Stimulated activated CD4-positive, alpha-beta T cell treated with anti-CD3 and anti-CD28 coated beads, Interleukin-15, amount 100 ng/mL, for 24 hours (primary cell): Measurements from ENCODE around the gene CDRT15.
"Not testable (repeated sequence)": the region's sequence is repeated elsewhere in the genome, so short reads cannot be mapped to it uniquely, and the experiment has no call there.

ENCODE experiments used
- DNase-seq: peaks from one replicate; pipeline ENCODE4 v3.0.0-alpha.2; 2020

Gene CDRT15

DNA sequence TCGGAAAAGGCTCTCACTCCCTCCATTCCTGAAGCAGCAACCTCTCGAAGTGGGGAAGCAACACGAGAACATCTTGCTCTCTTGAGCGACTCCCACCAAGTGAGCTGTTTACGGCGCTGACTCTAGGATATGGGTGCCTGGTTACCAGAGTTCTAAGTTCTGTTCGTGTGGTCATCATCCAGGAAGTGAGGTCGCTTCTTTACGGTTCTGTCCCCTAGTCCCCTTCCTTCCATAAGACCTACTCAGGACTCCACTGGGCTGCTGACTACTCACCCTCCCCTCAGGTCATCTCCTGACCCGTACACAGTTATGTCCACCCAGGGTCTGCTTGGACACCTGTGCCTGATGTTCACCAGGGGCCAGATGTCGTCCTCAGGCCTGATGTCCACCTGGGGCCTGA is at the start of gene CDRT15:
Gene CDRT15, minus strand, starts transcription at position 101 of the 400 bp plus-strand sequence. Its CDS starts 29 bp downstream, at position 72.
- not testable (repeated sequence) for DNase-seq

DNA sequence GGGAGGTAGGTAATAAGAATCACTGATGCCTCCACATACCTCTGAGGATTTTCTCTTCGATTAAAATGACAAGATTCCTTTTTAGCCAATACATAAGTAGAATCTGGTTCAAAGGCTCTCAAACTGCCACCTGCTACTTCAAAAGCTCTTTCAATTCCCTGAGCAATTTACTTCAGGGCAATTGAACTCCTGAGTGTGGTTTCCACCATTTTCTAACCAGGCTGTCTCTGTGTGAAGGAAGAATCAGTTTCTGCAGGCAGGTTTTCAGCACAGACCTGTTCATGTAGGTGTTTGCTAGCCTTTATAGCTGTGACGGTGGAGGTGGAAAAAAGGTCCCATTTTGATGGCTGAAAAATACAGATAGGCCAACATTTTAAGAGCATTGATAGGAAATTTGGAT is 46.1 kb upstream of the CDRT15 start:
- DNase-seq: no peak

GRCh38 chr17:14281530-14281929 is 44.9 kb upstream of the CDRT15 start:
- no peak for DNase-seq

DNA sequence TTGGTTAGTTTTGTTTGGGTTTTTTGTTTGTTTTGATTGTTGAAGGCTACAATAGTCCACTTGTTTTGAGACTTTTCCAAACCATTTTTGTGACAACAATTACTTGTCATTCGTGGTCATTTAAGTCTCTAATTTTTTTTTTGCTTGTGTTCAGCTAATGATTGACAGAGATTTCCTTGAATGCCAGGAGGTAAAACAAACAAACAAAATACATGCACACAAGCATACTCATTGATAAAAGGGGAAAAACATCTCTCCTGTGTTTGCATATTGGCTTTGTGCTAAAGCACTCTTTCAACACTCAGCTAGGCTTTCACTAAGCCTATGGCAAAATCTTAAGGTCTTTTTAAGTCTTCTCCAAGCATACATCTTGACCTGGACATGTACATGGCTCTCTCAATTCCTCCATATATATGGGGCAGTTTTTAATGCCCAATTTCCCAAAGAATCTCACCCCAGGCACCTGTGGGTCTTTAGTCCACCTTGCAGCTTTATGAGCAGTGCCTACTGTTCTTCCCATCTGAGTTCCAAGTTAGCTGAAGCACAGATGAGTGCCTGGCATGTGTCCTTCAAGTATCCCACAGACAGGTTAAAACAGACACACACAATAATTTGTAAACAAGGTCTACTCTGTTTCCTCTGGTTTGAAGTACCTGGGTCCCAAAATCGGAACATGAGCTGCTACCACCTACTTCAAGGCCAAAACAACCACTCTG is 40.0 kb upstream of the CDRT15 start:
- DNase-seq: no peak

- DNase-seq: no peak
Measured at GRCh38 chr17:14270508-14270907, 33.8 kb upstream of the CDRT15 start.

GRCh38 chr17:14269473-14269872 is 32.8 kb upstream of the CDRT15 start:
- DNase-seq: no peak

- peak; percentile 7 for DNase-seq
Measured at GRCh38 chr17:14268264-14268663, 31.6 kb upstream of the CDRT15 start.

DNA sequence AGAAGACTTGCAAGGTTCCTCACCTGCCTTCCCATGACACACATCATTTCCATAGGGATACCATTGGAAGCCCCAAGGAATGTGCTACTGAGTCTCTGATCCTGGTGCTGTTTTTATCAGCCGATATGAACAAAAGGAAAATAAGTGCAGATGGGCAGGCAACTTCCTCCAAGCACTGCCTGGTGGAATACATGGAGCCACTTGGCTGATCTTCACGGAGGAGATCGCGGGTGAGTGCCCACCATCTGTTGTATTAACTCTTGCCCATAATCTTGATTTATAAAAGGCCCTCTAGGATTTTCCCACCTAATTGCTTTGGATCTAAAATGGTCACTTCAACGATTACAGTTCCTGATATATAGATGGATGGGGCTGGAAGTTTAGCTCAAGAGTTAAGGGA is 24.7 kb upstream of the CDRT15 start:
- no peak for DNase-seq

GRCh38 chr17:14245629-14246028 is 9.0 kb upstream of the CDRT15 start:
- DNase-seq: no peak

DNA sequence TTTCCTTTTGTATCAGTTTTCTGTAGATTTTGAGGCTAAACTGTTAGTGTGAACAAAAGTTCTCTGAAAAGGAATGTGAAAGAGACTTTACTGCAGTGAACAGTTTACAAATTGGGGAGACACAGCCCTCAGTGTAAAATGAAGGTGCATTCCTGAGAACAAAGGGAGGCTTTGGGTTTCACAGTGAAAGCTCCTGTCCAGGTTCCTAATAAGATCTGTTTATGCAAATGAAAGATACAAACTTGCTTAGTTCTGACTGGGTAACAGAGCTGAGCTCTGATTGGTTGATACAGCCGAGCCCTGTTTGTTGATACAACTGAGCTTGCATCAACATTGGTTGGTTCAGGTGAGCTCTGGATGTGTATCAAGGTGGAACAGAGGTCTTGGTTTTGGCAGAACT is 8.3 kb upstream of the CDRT15 start:
- DNase-seq: no peak

DNA sequence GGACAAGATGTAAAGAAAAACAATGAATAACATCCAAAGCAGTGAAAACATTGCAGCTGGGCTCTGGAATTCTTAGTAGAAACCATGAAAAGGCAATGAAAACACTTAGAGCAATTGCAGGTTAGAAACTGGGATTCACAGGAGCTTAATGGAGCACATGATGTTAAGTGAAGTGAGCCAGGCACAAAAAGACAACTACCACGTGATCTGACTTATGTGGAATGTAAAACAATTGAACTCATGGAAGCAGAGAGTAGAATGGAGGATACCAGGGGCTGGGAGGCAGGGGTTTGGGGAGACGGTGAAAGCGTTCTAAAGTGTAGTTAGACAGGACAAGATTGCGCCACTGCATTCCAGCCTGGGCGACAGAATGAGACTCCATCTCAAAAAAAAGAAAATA is 2.6 kb upstream of the CDRT15 start:
- DNase-seq: not testable (repeated sequence)

- DNase-seq: not testable (repeated sequence)
Measured at GRCh38 chr17:14236032-14236431, 630 bp downstream of the CDRT15 start.

DNA sequence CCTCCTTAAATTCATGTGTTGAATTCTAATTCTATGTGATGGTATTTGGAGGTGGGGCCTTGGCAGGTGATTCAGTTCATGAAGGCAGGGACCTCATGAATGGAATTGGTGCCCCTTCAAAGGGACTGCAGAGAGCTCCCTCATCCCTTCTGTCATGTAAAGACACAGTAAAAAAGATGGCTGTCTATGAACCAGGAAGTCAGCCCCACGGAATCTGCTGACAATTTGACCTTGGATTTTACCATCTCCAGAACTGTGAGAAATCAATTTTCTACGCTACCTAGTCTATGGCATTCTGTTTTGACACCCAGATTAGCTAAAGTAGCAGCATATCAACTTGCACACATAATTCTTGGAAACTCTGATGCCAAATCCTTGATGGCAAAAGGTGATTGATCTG is 1.6 kb downstream of the CDRT15 start:
- DNase-seq: not testable (repeated sequence)

GRCh38 chr17:14231187-14231586 is 5.5 kb downstream of the CDRT15 start:
- DNase-seq: not testable (repeated sequence)

DNA sequence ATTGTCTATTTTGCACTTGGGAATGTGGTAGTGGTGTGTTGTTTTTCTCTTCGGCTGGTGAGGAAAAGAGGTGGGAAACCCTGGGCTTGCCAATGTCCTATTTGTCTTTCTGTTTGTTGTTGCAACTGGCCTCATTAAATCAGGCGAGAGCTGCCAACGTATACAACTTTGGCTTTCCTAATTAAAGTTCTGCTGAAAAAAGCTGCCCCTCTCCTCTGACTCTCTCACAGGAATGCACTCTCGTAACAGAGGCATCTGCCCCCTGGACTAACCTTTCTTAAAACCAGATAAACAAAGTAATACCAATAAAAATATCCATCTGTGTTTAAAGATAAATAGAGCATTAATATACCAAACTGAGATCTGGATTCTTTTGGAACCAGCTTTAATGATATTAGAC is 7.8 kb downstream of the CDRT15 start:
- no peak for DNase-seq

GRCh38 chr17:14227052-14227451 is 9.6 kb downstream of the CDRT15 start:
- DNase-seq: no peak

DNA sequence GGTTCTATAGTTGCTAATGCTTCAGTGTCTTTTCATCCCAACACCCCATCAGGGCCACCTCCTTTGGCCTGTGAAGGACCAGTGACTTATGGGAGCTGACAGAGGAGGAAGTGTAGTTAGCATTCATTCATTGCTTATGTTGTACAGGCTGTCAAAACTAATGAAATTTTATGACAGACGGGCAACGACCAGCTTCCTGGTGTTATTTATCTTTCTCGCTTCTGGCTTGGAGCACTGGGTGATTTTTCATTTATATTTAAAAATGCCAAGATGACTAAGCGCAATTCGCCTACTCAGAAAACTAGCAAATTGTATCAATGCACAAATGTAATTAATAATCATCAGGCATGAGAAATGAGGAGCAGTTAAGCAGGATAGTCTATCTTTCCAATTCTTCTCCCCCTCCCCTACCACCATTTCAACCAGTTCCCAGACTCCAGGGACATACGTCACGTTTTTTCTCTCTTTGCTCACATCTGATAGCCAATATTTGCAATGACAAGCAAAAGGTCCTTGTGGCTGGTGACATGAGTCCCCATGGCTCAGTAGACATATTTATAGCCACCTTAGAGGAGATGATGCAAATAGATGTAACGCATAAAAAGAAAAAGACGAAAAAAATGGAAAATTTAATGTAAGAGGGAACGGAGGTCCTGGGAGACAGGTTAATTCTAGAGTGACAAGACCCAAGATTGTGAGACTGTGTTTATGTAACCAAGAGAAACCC is 11.2 kb downstream of the CDRT15 start:
- DNase-seq: no peak

GRCh38 chr17:14222611-14223010 is 14.1 kb downstream of the CDRT15 start:
- DNase-seq: no peak

DNA sequence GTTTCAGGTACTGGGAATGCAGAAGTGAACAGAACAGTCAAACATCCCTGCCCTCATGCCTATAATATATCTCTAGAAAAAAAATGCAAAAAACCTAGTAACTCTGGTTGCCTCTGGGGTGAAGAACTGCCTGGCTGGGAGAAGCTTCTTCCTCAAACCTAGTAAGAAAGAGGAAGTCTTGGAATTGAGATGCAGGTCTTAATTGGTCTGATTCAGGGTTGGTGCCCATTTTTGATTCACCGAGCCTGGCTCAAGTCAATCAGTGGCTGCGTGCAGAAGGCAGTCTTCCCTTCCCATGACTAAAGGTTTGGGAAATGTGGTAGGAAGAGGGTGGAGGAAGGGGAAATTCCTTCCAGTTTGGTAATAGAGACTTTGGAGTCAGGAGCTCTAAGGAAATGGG is 22.4 kb downstream of the CDRT15 start:
- no peak for DNase-seq

- DNase-seq: no peak
Measured at GRCh38 chr17:14212401-14212800, 24.3 kb downstream of the CDRT15 start.

DNA sequence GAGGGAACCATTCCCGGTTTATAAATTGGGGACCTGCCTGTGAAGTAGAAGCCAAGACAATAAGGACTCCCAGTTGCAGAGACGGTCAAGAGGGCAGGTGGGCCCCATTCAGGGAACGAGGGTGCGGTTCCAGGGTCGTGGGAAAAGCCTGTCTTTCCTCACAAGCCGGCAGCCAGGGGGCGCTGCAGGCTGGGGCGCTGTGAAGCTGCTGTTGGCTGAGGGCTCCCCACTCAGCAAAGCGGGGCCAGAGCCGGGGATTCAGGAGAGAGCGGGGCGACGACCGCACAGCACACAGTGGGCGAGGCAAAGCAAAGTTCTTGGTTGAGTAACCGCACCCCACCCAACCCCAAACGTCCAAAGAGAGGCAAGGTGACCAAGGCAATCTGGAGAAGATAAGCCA is 24.9 kb downstream of the CDRT15 start:
- peak; percentile 55 for DNase-seq

DNA sequence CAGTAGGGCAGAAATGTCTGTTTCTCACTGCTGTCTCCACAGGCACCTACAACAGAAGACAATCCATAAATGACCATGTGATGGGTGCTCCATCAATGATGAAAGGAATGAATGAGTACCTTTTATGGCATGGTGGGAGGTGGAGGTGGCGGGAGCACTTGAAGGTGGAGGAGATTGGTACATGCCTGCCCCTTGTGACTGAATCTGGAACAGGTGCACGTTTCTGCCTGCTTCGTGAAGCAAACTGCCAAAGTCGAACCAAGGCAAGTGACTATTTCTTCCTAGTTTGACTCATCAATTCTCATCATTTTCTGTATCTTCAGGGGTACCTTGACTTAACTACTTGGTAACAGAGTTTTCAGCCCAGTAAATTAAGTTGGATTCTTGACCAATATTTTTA is 25.4 kb downstream of the CDRT15 start:
- no peak for DNase-seq

GRCh38 chr17:14209215-14209614 is 27.4 kb downstream of the CDRT15 start:
- no peak for DNase-seq

DNA sequence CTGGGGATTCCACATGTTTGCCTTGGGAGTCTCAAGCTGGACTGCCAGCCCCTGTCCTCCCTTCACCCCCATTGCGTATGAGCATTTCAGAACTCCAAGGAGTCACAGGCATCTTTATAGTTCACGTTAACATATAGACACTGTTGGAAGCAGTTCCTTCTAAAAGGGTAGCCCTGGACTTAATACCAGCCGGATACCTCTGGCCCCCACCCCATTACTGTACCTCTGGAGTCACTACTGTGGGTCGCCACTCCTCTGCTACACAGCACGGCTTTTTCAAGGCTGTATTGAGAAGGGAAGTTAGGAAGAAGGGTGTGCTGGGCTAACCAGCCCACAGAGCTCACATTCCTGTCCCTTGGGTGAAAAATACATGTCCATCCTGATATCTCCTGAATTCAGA is 28.9 kb downstream of the CDRT15 start:
- no peak for DNase-seq

DNA sequence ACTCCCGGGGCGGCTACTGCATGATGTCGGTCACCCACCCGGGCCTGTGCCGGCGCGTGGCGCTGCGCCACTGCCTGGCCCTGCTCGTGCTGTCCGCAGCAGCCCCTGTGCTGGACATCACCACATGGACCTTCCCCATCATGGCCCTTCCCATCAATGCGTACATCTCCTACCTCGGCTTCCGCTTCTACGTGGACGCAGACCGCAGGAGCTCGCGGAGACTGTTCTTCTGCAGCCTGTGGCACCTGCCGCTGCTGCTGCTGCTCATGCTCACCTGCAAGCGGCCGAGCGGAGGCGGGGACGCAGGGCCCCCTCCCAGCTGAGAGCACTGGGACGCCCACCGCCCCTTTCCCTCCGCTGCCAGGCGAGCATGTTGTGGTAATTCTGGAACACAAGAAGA is 29.8 kb downstream of the CDRT15 start:
- DNase-seq: no peak
